ENCODE results near the gene RPUSD4.

- TF ChIP-seq POLR2AphosphoS5 (IDR thresholded peaks at IDR 0.05): no peak
- TF ChIP-seq CTCF (IDR thresholded peaks at IDR 0.05): no peak
- no peak for TF ChIP-seq POLR2A (IDR thresholded peaks at IDR 0.05; ENCODE audit: low read depth)
These were observed 53.2 kb downstream of the RPUSD4 start for GRCh38 chr11:126158054-126158791.

Measured in esophagus muscularis mucosa (tissue), 3 donors.